Neutrophil (primary cell): ENCODE measurements around the gene EFNB3.

ENCODE experiments used
- H3K27ac ChIP-seq: fragments of 200-600 bp; sonication (generic); 2 replicates; pipeline ENCODE4 v1.5.1; 2016; ENCODE audit warnings: mild to moderate bottlenecking, moderate library complexity
- H3K27me3 ChIP-seq: fragments of 200-600 bp; sonication (generic); 2 replicates; pipeline ENCODE4 v1.6.0; 2016; ENCODE audit warnings: mild to moderate bottlenecking
- H3K36me3 ChIP-seq: fragments of 200-600 bp; sonication (generic); 2 replicates; pipeline ENCODE4 v1.5.1; 2017
- H3K4me1 ChIP-seq, 2 experiments: fragments of 200-600 bp in 1 of 2; sonication (generic) in 1 of 2; 1 replicate in 1 of 2; 2 replicates in 1 of 2; pipeline versions ENCODE4 v1.5.1 to v1.6.1; 2013 to 2016; ENCODE audit warnings: low read depth in 1 of 2, low read length in 1 of 2, mild to moderate bottlenecking in 1 of 2, moderate library complexity in 1 of 2; ENCODE audit not compliant: control insufficient read depth in 1 of 2, insufficient read depth in 1 of 2
- H3K4me3 ChIP-seq, 2 experiments: fragments of 200-600 bp in 1 of 2; sonication (generic) in 1 of 2; 1 replicate in 1 of 2; 2 replicates in 1 of 2; pipeline ENCODE4 v1.5.1; 2013 to 2016; ENCODE audit warnings: low read depth in 1 of 2, low read length in 1 of 2, mild to moderate bottlenecking in 1 of 2, moderate library complexity in 1 of 2
- H3K9me3 ChIP-seq: fragments of 200-600 bp; sonication (generic); 2 replicates; pipeline ENCODE4 v1.5.1; 2016
- TF ChIP-seq, protein P1 (sequence below): fragments of 200-600 bp; sonication (generic); IDR thresholded peaks from 2 replicates; pipeline ENCODE4 v1.5.1; 2016; ENCODE audit warnings: antibody characterized with exemption

The EFNB3 gene

DNA sequence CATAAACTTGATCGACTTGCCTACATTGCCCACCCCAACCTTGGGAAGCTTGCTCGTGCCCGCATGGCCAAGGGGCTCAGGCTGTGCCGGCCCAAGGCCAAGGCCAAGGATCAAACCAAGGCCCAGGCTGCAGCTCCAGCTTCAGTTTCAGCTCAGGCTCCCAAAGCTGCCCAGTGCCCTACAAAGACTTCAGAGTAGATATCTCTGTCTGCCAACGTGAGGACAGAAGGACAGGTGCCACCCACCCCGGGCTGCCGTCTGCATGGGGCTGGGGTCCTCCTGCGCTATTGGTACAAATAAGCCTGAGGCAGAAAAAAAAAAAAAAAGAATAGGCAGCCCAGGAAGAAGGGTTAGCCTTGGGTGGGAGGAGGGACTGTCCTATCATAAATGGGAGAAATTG is 49.7 kb downstream of the EFNB3 start:
- no peak overlapping the region for H3K4me3 ChIP-seq
- H3K27me3 ChIP-seq = no peaks in the 10 kb centered on the region
- TF ChIP-seq, protein P1, sequence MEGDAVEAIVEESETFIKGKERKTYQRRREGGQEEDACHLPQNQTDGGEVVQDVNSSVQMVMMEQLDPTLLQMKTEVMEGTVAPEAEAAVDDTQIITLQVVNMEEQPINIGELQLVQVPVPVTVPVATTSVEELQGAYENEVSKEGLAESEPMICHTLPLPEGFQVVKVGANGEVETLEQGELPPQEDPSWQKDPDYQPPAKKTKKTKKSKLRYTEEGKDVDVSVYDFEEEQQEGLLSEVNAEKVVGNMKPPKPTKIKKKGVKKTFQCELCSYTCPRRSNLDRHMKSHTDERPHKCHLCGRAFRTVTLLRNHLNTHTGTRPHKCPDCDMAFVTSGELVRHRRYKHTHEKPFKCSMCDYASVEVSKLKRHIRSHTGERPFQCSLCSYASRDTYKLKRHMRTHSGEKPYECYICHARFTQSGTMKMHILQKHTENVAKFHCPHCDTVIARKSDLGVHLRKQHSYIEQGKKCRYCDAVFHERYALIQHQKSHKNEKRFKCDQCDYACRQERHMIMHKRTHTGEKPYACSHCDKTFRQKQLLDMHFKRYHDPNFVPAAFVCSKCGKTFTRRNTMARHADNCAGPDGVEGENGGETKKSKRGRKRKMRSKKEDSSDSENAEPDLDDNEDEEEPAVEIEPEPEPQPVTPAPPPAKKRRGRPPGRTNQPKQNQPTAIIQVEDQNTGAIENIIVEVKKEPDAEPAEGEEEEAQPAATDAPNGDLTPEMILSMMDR = no peak
- H3K36me3 ChIP-seq = no peaks in the 10 kb centered on the region
- no peak overlapping the region for H3K27ac ChIP-seq
- no peaks in the 10 kb centered on the region for H3K9me3 ChIP-seq
- no peaks in the 10 kb centered on the region for H3K4me1 ChIP-seq

DNA sequence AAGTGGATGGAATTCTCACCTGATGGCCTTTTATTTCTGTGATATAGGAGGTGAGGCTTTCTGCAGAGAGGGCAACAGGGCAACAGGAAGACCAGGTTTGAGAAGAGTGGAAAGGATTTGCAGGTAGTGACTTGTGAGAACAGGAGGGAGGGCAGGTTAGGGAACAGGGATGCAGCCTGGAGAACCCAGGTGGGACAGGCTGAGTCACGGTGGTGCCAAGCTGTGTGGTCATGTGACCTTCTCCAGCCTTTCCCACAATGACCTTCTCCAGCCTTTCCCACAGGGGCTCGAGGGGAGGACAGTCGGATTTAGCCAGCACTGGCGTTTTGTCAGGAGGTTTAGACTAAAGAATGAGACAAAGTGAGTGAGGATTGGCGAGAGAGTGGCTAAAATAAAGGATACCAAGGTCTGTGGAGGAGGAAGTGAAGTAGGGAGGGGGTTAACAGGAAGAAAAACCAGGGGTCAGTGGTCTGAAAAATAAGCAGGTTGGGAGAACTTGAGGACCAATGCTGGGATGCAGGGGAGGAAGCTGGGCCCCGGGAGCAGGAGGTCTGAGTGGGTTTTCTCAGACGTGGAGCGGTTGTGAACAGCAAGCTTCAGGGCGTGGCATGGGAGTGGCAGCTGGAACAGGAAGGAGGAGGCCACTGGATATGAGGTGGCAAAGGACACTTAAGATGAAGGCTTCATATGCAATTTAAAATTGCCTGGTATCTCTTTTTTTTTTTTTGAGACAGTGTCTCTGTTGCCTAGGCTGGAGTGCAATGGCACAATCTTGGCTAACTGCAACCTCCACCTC is 50.3 kb downstream of the EFNB3 start:
- TF ChIP-seq, protein P1 = no peak
- Histone ChIP-seq H3K9me3 (no peaks in the 10 kb centered on the region), H3K27ac (no peak overlapping the region), H3K4me3 (no peak overlapping the region), H3K4me1 (no peaks in the 10 kb centered on the region), H3K36me3 (no peaks in the 10 kb centered on the region), H3K27me3 (no peaks in the 10 kb centered on the region)

DNA sequence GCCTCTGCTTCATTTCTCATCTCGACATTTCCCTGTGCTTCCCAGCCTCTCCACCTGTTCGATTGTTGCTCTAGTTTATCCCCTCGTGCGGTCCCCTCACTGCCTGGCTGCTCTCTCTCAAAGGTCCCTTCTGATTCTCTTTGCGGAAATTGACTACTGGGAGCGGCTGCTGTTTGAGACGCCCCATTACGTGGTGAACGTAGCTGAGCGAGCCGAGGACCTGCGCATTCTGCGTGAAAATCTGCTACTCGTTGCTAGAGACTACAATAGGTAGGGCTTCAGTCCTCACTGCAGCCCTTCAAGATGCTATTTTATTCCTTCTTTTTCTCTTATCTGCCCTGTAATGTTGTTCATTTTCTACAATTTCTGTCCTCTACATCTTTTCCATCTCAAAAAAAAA is 52.0 kb downstream of the EFNB3 start:
- no peaks in the 10 kb centered on the region for H3K27me3 ChIP-seq

More for the DNA sequence above, 52.0 kb downstream of the EFNB3 start:
- Histone ChIP-seq H3K4me1 (no peaks in the 10 kb centered on the region), H3K27ac (no peak overlapping the region), H3K36me3 (no peaks in the 10 kb centered on the region), H3K4me3 (no peak overlapping the region), H3K9me3 (no peaks in the 10 kb centered on the region)
- TF ChIP-seq, protein P1 = no peak
